ENCODE results near the gene NKTR.

GRCh38 chr3:42639192-42639591 is 38.7 kb downstream of the NKTR start:
- no peak for TF ChIP-seq KDM4B (IDR thresholded peaks at IDR 0.05; ENCODE audit: borderline replicate concordance in 2 of 2, low read depth in 1 of 2)
- TF ChIP-seq FOXA1 (IDR thresholded peaks at IDR 0.05; ENCODE audit: borderline replicate concordance), result no peak
- no peak for TF ChIP-seq GTF2A2 (tag; IDR thresholded peaks at IDR 0.05)
- TF ChIP-seq, protein P1, sequence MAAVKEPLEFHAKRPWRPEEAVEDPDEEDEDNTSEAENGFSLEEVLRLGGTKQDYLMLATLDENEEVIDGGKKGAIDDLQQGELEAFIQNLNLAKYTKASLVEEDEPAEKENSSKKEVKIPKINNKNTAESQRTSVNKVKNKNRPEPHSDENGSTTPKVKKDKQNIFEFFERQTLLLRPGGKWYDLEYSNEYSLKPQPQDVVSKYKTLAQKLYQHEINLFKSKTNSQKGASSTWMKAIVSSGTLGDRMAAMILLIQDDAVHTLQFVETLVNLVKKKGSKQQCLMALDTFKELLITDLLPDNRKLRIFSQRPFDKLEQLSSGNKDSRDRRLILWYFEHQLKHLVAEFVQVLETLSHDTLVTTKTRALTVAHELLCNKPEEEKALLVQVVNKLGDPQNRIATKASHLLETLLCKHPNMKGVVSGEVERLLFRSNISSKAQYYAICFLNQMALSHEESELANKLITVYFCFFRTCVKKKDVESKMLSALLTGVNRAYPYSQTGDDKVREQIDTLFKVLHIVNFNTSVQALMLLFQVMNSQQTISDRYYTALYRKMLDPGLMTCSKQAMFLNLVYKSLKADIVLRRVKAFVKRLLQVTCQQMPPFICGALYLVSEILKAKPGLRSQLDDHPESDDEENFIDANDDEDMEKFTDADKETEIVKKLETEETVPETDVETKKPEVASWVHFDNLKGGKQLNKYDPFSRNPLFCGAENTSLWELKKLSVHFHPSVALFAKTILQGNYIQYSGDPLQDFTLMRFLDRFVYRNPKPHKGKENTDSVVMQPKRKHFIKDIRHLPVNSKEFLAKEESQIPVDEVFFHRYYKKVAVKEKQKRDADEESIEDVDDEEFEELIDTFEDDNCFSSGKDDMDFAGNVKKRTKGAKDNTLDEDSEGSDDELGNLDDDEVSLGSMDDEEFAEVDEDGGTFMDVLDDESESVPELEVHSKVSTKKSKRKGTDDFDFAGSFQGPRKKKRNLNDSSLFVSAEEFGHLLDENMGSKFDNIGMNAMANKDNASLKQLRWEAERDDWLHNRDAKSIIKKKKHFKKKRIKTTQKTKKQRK (IDR thresholded peaks at IDR 0.05; ENCODE audit: borderline replicate concordance, low read depth, low read length), result no peak
- no peak for TF ChIP-seq FIP1L1 (IDR thresholded peaks at IDR 0.05; ENCODE audit: low read depth, low read length, poor library complexity, severe bottlenecking)
- TF ChIP-seq CREB3 (tag; conservative IDR thresholded peaks at IDR 0.05; ENCODE audit: low read depth), result no peak
- no peak for TF ChIP-seq ZNF592 (IDR thresholded peaks at IDR 0.05)
- TF ChIP-seq CEBPB (tag; IDR thresholded peaks at IDR 0.05), result no peak
- TF ChIP-seq ZNF121 (CRISPR knock-in tag; conservative IDR thresholded peaks at IDR 0.05), result no peak
- no peak for TF ChIP-seq SP2 (IDR thresholded peaks at IDR 0.05; ENCODE audit: extremely low read depth, low read depth, low read length, poor library complexity, severe bottlenecking)
- no peak for TF ChIP-seq ZZZ3 (IDR thresholded peaks at IDR 0.05)
- no peak for TF ChIP-seq FOSL1 (tag; conservative IDR thresholded peaks at IDR 0.05)

Measured in K562 (cell line).